Stimulated activated CD4-positive, alpha-beta T cell treated with anti-CD3 and anti-CD28 coated beads, Interleukin-4, amount 100 ng/mL, for 4 hours (primary cell): ENCODE results near the gene NDUFS4.
"Not testable (repeated sequence)": the region's sequence is repeated elsewhere in the genome, so short reads cannot be mapped to it uniquely, and the experiment has no call there.

Source experiments
- DNase-seq, 2 experiments: peaks; one replicate each; pipeline ENCODE4 v3.0.0-alpha.2; 2020

NDUFS4 gene

GRCh38 chr5:53576674-53577073, 16.2 kb downstream of the NDUFS4 start:
- DNase-seq = no peak

- DNase-seq = no peak
These were observed 18.4 kb downstream of the NDUFS4 start for GRCh38 chr5:53578854-53579253.

GRCh38 chr5:53580547-53580946, 20.1 kb downstream of the NDUFS4 start:
- DNase-seq = no peak

DNA sequence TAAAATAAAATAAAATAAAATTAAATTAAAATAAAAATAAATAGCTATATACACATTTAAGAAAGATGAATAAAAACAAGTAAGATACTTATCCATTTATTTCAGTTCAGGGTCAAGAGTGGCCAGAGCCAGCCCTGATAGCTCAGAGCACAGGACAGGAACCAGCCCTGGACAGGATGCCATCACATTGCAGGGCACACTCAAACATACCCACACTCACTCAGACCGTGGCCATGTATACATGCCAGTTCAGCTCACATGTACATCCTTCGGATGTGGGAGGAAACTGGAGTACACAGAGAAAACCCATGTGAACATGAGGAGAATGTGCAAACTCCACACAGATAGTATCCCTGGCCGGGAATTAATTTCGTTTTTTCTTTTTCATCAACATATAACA, 21.8 kb downstream of the NDUFS4 start:
- no peak for DNase-seq

- no peak for DNase-seq
These were observed 30.3 kb downstream of the NDUFS4 start for GRCh38 chr5:53590759-53591158.

DNA sequence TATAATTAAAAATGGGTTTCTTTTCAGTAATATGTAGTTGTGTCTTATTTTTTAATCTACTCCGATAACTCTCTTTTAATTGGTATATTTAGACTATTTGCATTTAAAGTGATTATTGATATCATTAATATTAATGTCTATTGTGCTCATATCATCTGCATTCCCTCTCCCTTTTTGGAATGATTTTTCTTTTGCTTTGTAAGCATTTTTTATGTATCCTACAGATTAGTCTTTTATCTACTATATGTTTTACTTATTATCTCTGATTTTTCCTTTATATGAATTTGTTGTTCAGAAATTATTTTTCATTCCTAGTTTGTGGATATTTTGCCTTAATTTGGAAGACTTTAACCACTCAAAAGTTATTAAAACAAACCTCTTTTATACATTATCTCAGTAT, 34.0 kb downstream of the NDUFS4 start:
- no peak for DNase-seq

- no peak for DNase-seq
These were observed 37.5 kb downstream of the NDUFS4 start for GRCh38 chr5:53597894-53598293.

- DNase-seq = no peak
These were observed 41.1 kb downstream of the NDUFS4 start for GRCh38 chr5:53601570-53601969.

GRCh38 chr5:53603009-53603687, 42.7 kb downstream of the NDUFS4 start:
- DNase-seq = no peak

GRCh38 chr5:53604309-53604708, 43.9 kb downstream of the NDUFS4 start:
- no peak for DNase-seq

DNA sequence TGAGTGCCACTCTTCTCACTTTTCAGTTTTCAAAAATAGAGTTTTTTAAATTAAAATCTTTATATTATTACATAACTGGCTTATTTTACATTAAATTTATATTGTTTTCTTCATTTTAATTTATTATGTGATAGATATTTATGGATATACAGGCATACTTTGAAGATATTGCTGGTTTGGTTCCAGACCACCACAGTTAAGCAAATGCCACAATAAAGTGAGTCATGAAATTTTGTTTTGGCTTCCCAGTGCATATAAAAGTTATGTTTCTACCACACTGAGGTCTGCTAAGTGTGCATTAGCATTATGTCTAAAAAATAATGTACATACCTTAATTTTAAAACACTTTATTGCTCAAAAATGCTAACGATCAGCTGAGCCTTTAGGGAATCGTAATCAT, 47.4 kb downstream of the NDUFS4 start:
- DNase-seq = no peak

- not testable (repeated sequence) for DNase-seq
These were observed 48.5 kb downstream of the NDUFS4 start for GRCh38 chr5:53608897-53609296.

DNA sequence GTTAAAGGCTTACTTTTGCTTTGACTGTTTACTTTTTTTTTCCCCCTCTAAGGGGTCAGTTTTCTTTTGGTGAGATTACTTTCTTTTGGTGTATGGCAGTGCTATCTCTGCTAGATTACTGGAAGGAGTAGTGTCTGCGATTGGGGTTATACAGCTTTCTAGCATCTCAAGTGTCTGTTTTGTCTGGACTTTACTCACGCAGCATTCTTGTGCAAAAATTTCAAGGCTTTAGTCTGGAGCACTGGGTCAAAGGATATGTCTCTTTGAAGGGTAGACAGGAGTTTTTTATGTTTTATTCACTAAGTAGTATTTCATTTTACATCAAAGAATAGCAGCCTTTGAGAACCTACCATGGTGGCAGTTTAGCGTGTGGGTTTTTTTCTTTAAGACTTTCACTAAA, 52.6 kb downstream of the NDUFS4 start:
- no peak for DNase-seq

DNA sequence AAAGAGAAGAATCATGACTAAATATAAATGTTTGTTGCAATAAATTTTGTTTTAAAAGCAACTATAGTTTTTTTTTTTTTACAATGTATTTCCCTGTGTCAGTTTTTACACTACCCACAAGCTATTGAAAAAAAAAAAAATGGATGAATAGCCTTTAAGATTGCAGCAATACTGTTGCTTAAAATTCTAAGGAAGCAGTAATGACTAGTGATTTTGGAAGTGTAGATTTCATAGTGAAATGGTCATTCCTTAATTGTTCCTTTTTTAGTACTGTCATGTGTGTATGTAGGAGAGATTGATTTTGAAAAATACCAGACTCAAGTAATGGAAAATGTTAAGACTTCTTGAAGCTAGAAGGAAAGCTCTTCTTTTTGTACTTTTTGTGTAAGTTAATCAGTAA, 53.1 kb downstream of the NDUFS4 start:
- no peak for DNase-seq

- DNase-seq = no peak
These were observed 54.0 kb downstream of the NDUFS4 start for GRCh38 chr5:53614376-53614885.

DNA sequence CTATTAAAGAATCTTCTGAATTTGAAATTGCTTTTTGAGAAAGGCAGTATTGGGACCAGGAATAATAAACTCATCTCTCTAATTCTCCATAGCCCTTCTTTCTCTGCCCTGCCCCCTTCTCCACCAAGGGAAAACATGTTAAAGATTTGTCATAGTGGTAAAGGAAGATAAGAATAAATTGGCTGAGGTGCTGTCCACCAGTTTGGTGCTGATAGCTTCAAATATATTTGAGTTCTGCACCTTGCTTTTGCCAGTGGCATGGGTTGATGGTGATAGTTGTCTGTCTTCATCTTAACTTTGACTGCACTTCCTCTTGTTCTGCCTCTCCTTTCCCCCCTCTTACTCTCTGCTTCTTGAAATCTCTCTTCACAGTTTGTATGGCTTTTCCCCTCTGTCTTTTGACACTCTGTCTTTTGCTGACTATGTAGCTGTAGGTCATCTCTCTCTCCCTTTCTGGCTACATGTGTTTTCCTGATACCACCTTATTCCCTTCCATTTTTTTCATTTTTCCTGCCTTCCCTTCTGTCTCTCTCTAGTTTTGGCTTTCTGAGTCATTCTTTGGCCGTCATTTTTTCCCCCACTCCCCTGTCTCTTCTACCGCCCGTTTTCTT, 56.6 kb downstream of the NDUFS4 start:
- no peak for DNase-seq

DNA sequence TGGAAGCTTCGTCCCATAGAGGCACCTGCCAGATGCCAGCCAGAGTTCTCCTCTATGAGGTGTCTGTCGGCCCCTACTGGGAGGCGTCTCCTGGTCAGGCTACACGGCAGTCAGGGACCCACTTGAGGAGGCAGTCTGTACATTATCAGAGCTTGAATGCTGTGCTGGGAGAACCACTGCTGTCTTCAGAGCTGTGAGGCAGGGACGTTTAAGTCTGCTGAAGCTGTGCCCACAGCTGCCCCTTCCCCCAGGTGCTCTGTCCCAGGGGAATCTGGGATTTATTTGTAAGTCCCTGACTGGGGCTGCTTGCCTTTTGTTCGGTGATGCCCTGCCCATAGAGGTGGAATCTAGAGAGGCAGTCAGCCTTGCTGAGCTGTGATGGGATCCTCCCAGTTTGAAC, 70.8 kb downstream of the NDUFS4 start:
- DNase-seq = no peak

- no peak for DNase-seq
These were observed 81.6 kb downstream of the NDUFS4 start for GRCh38 chr5:53642061-53642460.

DNA sequence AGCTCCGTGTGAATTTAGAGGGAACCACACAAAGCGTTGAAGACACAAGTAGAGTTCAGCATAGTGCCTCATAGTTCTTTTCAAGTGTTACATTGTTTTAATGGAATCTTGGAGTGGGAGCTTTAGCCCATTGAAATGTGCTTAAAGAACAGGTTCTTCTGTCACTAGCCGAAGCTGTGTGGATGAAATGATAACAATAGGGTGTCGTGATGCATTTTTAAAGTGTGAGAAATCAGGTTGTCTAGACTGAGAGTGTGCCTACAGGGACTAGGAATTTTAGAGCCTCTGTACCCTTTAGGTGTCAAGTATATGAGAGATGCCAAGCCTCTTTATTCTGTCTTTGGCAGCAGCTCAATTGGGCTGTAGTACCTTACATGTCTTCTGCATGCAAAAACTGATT, 83.0 kb downstream of the NDUFS4 start:
- no peak for DNase-seq

GRCh38 chr5:53645078-53645477, 84.6 kb downstream of the NDUFS4 start:
- no peak for DNase-seq

DNA sequence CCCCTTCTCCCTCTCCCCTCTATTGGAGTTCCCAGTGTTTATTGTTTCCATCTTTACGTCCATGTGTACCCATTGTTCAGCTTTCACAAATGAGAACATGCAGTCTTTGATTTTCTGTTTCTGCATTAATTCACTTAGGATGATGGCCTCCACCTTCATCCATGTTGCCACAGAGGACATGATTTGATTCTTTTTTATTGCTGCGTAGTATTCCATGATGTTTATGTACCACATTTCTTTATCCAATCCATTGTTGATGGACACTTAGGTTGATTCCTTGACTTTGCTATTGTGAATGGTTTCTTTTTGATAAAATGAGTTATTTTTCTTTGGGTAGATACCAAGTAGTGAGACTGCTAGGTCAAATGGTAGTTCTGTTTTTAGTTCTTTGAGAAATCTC, 88.9 kb downstream of the NDUFS4 start:
- no peak for DNase-seq

- DNase-seq = not testable (repeated sequence)
These were observed 100.1 kb downstream of the NDUFS4 start for GRCh38 chr5:53660573-53660972.

GRCh38 chr5:53665313-53665712, 104.9 kb downstream of the NDUFS4 start:
- DNase-seq = not testable (repeated sequence)

- no peak for DNase-seq
These were observed 107.2 kb downstream of the NDUFS4 start for GRCh38 chr5:53667621-53668020.

DNA sequence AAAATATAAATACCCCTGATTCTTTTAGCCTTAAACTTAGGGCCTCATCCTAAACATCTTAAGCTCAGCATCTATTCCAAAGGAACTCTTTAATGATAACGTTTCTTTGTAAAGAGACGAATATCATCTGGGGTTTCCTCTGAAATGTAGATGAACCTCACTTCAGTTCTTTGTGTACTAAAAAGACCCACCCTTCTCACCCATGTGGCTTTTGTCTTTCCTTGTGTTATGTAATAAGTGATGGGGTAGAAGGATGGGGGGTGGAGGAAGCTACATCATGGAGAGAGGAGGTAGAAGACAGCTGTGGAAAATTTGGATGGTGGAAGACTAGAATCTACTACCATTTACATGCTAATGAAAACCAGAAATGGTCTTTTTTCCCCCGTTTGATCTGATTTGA, 111.0 kb downstream of the NDUFS4 start:
- no peak for DNase-seq
